ENCODE results near the gene OR8H3.

GRCh38 chr11:56103210-56103737 is 18.9 kb upstream of the OR8H3 start, which contains the start of gene OR8H2:
- TF ChIP-seq, protein P1, sequence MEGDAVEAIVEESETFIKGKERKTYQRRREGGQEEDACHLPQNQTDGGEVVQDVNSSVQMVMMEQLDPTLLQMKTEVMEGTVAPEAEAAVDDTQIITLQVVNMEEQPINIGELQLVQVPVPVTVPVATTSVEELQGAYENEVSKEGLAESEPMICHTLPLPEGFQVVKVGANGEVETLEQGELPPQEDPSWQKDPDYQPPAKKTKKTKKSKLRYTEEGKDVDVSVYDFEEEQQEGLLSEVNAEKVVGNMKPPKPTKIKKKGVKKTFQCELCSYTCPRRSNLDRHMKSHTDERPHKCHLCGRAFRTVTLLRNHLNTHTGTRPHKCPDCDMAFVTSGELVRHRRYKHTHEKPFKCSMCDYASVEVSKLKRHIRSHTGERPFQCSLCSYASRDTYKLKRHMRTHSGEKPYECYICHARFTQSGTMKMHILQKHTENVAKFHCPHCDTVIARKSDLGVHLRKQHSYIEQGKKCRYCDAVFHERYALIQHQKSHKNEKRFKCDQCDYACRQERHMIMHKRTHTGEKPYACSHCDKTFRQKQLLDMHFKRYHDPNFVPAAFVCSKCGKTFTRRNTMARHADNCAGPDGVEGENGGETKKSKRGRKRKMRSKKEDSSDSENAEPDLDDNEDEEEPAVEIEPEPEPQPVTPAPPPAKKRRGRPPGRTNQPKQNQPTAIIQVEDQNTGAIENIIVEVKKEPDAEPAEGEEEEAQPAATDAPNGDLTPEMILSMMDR (IDR thresholded peaks at IDR 0.05; ENCODE audit: low read depth, low read length), result no peak
- TF ChIP-seq POLR2A (IDR thresholded peaks at IDR 0.05; ENCODE audit: extremely low read depth, insufficient read length) (no peak), MYC (IDR thresholded peaks at IDR 0.05; ENCODE audit: low read depth, low read length) (no peak)
